AG09319 (cell line): ENCODE data around the gene DDX10.

Source experiments
- DNase-seq: peaks from one replicate; pipeline ENCODE4 v3.0.0-alpha.2; 2010; ENCODE audit warnings: low read depth; ENCODE audit errors: extremely low read depth
- TF ChIP-seq, protein P1 (sequence below): IDR thresholded peaks from 2 replicates; pipeline ENCODE4 v1.5.1; 2011; ENCODE audit warnings: low read depth, mild to moderate bottlenecking, inconsistent platforms, low read length, moderate library complexity

DDX10 gene

GRCh38 chr11:108877178-108877577 is 212.3 kb downstream of the DDX10 start:
- TF ChIP-seq, protein P1, sequence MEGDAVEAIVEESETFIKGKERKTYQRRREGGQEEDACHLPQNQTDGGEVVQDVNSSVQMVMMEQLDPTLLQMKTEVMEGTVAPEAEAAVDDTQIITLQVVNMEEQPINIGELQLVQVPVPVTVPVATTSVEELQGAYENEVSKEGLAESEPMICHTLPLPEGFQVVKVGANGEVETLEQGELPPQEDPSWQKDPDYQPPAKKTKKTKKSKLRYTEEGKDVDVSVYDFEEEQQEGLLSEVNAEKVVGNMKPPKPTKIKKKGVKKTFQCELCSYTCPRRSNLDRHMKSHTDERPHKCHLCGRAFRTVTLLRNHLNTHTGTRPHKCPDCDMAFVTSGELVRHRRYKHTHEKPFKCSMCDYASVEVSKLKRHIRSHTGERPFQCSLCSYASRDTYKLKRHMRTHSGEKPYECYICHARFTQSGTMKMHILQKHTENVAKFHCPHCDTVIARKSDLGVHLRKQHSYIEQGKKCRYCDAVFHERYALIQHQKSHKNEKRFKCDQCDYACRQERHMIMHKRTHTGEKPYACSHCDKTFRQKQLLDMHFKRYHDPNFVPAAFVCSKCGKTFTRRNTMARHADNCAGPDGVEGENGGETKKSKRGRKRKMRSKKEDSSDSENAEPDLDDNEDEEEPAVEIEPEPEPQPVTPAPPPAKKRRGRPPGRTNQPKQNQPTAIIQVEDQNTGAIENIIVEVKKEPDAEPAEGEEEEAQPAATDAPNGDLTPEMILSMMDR, result no peak
- DNase-seq, result no peak

DNA sequence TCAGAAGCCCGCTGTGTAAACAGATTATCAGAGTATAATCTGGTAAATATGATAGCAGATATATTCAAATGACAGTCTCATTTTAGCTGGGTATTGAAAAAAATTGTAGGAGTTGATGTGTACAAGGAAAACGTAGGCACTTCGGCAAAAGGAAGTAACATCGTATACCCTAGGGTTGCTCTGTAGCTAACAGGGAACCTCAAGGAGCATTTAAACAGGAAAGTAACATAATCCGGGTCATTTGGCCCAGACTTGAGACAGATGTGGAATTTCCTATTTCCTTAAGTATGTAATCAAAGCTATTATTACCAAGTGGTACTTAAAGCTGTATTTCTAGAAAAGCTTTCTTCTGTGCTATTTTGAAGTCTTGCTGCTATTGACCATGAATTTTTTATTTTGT is 215.6 kb downstream of the DDX10 start:
- DNase-seq, result no peak
- TF ChIP-seq, protein P1, result no peak

GRCh38 chr11:108881131-108881530 is 216.3 kb downstream of the DDX10 start:
- no peak for DNase-seq
- TF ChIP-seq, protein P1, result no peak

DNA sequence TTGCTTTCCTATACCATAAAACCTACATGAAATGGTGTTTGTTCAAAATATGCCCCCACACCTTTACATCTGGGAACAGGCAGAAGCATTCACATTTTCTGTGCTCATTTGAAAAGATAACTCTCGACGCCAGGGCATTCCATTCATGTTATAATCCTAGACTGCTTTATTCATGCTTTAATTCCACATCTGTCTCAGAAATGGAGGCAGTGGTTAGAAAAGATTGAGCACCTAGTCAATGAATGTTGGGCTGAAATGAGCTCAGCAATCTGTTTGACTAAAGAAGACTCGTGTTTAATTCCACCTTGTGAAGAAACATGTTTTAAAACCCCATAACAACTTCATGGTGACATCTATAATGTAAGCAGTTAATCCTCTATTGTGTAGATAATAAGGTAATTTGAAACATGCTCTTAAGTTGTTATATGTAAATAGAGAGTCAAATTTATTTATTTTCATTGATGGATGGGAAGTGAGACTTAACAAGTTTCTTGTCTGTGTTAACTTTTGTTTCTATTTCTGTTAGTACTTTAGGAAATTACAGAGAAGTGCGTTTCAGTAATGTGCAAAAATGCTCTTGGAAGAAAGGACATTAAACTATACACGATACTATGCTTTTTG is 217.5 kb downstream of the DDX10 start:
- TF ChIP-seq, protein P1, result no peak

DNA sequence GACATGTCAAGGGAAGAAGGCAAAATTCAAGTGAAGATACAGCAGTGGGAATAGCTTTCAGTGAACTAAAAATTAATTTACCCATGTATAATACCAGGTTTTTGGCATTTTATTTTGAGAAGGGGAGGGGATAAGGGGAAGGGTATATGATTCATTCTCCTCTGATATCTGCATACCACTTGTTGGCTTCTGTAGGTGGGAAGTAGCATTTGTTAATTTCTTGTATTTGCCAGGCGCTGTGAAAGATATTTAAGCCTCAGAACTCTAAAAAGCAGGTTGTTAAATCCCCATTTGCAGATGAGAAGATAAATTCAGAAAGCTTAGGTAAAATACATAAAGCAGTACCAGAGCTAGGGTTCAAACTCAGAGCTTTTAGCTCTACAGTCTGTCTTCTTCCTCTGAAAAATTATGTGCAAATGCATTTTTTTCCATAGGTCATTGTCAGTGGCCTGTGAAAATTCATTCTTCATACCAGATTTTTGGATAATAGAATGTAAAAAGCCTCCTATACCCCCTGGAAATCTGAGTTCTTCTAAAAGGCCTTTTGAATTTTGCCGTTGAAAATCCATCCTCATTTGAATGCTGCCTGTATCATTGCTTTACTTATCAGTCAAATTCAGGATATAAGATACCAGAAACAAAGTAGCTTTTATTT is 221.3 kb downstream of the DDX10 start:
- no peak for DNase-seq
- TF ChIP-seq, protein P1, result no peak

More for the DNA sequence above, 217.5 kb downstream of the DDX10 start:
- no peak for DNase-seq

DNA sequence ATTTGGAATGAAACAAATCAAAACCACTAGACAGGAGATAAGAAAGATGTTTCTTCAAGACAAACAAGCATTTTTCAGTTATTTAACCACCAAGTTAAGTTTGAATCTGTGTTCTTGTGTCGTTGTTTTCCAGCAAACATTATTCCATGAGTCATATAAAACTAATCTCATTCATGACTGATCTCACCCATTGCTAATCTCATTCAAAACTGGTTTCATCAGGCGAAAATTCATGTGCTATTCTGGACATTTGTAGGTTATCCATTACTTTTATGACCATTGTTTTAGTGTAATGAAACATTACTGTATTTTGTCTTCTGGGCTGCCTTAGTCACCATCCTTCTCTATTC is 221.8 kb downstream of the DDX10 start:
- TF ChIP-seq, protein P1, result no peak
- DNase-seq, result no peak

DNA sequence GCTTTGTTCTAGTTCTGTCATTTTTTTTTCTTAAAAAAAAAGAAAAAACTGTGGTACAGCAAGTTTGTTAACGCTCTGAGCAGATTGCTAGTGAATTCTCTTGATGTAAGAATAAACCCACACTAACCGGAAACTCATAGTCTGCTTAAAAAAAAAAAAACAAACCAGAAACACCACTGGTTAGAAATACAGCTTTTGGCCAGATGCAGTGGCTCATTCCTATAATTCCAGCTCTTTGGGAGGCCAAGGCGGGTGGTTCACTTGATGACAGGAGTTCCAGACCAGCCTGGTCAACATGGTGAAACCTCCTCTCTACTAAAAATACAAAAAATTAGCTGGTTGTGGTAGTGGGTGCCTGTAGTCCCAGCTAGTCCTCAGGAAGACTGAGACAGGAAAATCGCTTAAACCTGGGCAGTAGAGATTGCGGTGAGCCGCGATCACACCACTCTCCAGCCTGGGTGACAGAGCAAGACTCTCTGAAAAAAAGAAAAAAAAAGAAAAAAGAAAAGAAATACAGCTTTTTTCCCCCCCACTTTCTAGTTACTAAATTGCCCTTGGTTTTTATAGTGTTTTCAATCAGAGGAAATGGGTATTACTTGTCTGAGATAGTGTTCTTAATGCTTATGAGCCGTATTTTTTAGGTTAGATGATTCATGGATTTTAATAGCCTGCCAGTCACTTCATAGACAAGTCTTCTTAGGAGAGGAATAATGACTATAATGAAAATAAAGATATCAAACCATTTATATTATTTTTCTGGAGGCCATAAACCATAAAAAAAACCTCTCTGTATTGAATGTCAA is 222.8 kb downstream of the DDX10 start:
- TF ChIP-seq, protein P1, result no peak
- no peak for DNase-seq
